GM19463 (cell line): ENCODE data around the gene MCTP2.
"Not testable (repeated sequence)": the region's sequence is repeated elsewhere in the genome, so short reads cannot be mapped to it uniquely, and the experiment has no call there.

Experiments
- ATAC-seq: cut with Tn5 transposase; IDR thresholded peaks from one replicate; pipeline ENCODE4 v1.9.1; 2021; ENCODE audit warnings: mild to moderate bottlenecking, moderate library complexity; ENCODE audit not compliant: unreplicated experiment

Gene MCTP2

DNA sequence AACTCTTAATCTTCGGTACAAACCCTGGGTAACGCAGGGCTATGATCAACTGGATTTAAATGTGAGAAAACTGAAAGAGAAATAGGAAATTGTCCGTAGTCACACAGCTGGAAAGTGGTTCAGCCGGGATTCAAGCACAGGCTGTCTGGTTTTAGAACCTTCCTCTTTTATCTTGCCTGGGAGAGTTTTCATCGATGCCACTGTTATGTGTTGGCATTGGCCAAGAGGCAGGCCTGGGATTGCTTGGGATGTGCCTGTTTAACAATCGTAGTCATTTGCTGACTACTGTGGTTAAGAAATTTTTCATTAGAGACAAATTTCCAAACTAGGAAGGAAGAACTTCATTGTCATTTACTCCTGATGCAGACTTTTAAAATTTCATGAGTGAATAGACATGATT is 4.3 kb downstream of the MCTP2 start:
- no peak for ATAC-seq

DNA sequence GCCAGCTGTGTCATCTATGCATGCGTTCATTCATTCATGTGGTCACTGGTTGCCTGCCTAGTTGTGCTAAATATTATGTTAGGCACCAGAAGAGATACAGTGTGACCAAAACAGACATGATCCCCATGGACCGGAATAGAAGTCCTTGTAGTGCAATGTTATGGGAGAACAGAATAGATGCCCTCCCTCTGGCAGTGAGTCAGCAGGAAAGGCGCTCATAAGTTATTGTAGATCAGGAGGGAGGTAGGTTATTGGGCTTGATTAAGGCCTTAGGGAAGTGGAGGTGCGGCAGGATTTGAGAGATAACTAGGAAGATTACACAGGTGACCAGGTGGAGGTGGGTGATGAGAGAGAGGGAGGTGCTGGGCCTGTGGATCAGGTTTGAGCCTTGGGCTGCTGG is 5.2 kb downstream of the MCTP2 start:
- no peak for ATAC-seq

DNA sequence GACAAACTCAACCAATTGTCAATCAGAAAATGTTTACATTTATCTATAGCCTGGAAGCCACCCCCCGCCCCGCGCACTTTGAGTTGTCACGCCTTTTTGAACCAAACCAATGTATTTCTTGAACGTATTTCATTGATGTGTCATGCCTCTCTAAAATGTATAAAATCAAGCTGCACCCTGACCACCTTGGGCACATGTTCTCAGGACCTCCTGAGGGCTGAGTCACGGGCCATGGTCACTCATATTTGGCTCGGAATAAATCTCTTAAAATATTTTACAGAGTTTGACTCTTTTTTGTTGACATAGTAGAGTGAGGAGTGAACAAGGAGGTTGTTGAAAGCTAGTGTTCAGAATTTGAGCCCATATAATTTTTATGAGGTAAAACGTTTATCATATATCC is 6.5 kb downstream of the MCTP2 start:
- no peak for ATAC-seq

DNA sequence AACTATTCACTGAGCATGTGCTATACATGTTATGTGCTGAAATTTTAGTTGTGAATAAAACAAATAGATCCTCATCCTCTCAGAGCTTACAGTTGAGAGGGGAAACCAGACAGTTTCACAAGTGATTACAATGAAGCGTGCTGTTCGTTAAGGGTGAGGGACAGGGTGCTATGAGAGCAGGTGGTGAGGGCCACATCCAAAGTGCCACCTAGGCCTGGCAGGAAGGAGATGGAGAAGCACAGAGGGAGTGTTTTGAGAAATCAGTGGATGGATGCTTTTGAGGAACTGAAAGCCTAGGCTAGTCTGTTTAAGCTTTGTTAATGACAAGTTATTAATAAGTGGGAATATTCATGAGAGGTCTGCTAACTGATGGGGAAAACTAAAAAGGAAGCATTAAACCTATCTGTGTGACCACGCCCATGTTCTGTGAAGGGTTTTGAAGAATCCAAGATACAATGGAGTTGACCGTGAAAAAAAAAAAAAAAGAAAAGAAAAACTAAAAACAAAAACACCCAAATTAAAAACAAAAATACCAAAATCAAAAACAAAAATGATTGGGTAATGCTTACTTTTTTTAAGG is 7.3 kb downstream of the MCTP2 start:
- peak; percentile 85 for ATAC-seq

DNA sequence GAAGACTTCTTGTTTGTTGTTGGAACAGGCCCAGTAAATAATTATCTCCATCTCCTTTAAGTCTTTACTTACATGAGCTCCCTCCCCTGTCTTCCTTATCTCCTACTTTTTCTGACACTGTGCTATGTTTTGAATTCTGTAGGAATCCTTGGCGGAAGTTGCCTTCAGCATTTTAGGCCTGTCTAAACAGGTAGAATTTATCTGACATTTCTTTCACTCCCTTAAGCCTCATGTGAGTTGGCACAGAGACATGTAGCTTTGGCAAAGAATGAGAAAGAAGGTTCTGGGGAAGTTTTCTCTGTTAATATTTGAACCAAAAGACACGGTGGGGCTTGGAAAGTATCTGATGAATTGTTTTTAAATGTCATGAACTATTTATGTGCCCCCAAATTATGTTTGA is 8.1 kb downstream of the MCTP2 start:
- no peak for ATAC-seq

DNA sequence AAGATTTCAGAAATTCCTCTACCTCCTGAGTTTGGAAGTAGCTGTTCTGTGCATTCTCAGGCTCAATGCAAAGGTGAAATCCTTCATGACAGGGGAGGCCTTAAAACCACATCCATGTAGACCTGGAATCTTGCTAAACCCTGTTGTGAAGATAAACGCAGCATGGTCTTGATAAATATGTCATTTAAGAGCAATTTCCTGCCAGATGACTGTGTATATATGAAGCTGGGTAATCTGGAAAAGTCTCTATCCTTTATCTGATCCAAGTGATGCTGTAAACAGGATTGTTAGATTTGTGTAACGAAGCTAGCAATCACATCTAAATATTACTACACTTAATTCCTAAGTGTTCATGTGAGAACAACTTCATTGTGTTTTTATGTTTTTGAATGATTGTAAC is 9.1 kb downstream of the MCTP2 start:
- ATAC-seq = no peak

DNA sequence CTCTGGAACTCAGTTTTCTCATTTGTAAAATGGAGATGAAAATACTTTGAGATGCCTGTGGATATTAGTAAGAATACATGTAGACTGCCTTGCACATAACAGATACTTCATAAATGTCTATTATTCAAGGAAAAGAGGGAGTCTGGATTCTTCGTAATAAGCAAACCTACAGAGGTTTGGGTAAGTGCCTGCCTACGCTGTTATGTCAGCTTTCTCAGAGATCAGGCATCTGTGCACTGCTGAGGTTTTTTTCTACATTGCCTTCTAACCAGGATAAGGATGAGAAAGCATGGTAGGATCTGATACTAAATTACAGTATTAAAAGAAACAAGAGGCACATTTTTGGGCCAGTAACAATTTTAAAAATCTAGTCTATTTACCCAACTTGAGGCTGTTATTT is 10.9 kb downstream of the MCTP2 start:
- no peak for ATAC-seq

DNA sequence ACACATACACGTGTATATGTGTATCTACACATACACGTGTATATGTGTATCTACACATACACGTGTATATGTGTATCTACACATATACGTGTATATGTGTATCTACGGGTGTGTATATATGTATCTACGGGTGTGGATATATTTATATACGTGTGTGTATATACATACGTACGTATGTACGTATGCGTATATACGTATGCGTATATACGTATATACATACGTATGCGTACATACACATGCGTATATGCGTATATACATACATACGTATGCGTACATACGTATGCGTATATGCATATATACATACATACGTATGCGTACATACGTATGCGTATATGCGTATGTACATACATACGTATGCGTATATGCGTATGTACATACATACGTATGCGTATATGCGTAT is 11.6 kb downstream of the MCTP2 start:
- not testable (repeated sequence) for ATAC-seq

DNA sequence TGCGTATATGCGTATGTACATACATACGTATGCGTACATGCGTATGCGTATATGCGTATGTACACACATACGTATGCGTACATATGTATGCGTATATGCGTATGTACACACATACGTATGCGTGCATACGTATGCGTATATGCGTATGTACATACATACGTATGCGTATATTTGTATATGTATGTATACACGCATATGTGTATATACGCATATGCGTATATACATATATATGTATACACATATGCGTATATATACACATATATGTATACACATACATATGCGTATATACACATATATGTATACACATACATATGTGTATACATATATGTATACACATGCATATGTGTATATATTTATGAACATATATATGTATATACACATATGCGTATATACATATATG is 12.1 kb downstream of the MCTP2 start:
- ATAC-seq = no peak

DNA sequence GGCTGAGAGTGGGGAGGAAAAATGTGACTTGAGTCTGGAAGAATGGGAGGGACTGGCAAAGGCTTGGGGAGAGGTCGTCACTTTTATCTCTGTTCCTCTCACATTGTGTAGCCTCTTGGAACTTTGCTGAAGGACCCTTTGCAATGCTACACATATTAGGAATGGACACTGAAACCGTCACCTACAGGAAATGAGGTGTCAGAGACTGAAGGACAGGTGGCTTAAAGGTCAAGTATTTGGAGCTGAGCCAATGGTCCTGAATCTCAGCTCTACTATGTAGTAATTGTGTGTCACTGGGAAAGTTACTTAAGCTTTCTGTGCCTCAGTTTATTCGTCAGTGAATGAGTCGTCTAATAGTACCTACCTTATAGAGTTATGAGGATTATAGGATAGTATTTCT is 14.7 kb downstream of the MCTP2 start:
- peak; percentile 43 for ATAC-seq

DNA sequence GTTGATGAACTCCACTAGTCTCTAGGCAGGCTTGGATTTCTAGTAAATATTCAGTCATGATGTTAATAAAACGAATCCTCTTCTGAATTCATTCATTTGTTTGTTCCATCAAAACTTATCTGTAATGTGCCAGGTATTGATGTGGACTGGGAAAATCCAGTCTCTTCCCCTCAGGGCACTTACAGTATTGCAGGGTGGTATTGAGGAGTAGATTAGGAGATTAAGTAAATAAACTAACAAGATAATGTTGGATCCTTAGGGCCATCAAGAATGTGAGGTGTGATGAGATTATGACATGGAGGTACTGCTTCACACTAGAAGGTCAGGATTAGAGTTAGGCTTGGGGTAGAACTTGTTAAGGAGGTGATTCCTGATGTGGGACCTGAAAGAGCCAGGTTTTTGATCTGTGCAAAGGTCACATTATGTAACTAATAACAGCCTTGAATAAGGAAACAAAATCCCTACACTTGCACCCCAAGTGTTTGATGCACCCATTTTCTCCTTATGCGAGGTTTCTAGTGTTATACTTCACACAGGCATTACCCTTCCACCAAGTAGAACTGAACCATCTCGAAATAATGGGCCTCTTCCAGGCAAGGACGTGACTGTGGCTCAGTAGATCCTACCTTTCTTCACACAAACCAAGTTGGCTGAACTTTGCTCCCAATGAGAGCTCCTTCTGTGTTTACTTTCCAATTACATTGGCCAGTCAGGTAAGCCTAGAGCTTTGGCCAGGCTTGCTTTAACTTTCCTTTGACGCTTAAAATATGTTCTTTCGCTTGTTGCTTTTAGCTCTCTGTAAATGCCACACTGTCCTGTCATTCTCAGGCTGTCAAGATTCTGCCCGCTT is 16.7 kb downstream of the MCTP2 start:
- no peak for ATAC-seq

DNA sequence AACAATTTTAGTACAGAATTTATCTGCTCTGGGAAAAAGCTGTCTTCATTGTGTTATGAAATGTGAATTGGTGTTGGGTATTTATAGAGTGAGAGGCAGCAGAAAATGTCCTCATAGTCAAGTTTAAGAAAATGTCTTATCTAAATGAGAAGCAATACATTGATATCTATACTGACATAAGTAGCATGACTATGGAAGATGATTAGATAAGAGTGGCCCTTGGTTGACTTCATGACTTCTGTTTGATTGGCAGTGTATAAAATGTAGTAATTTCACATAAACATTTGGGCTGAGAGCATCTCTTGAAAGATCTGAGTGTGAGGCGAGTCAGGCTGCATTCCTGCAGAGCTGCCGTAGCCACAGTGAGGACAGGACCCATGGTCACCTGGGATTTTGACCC is 19.4 kb downstream of the MCTP2 start:
- no peak for ATAC-seq

DNA sequence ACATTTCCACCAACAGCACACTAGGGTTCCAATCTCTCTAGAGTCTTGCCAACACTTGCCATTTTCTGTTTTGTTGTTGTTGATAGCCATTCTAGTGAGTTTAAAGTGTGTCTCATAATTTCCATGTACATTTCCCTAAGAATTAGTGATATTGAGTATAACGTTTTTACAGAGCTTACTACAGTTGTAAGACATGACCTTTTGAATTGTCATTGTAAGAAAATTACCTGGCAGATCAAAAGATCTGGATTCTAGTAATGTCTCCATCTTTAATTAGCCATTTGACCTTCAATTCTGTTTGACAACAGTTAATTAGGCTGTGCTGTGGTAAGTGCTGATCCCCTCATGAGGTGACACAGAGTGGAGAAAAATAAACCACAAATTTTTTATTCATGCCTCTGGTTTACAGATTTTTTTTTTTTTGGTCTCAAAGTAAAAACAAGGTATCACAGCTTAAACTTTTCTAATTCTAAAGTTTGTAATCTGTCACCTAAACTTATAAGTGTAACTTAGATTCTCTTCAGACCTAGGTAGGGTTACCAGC is 20.9 kb downstream of the MCTP2 start:
- ATAC-seq = no peak

DNA sequence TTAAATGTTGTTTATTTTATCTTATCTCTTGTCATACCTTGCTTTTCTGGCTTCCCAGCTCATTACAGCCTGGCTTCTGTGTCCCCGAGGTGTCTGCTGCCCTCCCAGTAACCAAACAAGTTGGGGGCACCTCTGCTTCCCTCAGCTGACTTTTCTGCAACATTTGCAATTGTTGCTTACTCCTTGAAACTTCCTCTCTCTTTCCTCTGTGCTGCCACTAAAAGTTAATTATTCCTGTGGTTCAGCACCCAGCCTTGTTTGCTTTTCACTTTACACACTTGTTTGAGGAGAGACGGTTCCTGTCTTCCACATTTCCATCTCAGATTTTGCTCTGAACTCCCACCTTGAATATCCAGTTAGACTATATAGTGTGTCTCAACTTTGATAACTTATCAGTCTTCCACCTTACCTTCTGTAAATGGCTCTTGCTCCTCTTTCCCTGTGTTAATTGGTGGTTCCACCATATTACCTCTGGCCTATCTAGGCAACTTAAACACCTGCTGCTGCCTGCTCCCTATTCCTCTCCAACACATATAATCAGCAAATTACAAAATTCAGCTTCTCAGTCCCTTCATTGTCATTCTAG is 21.6 kb downstream of the MCTP2 start:
- ATAC-seq = peak; percentile 5

DNA sequence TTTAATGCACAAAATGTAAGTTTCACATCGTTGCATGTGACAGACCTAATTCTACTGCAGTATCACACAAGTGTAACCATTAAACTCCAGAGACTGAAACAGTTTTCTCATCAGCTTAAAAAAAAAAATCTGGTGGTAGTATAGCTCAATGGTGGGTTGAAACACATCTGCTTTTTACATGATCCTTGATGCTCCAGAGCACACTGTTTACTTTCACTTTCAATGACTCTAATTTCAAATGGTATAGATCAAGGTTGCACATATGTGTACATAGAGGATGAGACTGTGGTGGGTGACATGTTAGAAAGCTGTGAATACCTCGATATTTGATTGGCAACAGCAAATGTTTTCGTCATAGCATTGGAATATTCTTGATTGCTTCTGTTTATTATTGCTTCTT is 22.4 kb downstream of the MCTP2 start:
- ATAC-seq = peak; percentile 46

DNA sequence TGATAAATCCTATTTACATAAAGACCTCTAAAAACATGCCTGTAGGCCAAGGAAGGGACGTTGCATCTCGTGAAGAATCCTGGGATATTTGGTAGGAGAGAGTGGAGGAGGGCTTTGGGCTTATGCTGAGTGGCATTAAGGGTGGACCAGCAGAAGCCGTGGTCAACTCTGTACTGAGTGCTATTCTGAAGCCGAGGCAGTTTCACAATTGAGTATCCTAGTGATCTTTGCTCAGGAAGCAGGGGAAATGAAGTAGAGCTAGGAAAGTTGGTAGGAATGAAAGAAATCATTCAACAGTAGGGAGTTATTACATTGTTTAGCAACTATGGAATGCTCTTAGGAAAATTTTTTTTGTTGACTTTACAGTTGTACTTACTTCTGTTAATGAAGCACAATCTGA is 24.2 kb downstream of the MCTP2 start:
- no peak for ATAC-seq

DNA sequence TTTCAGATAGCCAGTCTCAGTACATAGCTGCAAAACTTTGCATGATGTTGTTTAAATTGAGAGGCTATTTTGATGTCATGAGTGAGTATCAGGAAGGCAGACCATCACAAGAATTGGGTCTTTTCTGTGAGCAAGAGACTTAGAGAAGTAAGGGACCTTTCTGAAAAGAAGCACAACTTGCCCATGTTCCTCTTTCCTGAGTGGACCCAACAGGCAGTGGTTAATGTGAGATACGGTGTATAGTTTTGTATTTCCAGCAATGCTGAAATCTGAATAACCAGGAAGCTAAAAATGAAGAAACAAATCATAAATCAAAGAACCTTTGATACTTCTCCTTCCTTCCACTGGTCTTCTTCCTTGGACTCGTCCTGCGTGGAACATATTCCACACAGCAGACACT is 25.1 kb downstream of the MCTP2 start:
- ATAC-seq = no peak

DNA sequence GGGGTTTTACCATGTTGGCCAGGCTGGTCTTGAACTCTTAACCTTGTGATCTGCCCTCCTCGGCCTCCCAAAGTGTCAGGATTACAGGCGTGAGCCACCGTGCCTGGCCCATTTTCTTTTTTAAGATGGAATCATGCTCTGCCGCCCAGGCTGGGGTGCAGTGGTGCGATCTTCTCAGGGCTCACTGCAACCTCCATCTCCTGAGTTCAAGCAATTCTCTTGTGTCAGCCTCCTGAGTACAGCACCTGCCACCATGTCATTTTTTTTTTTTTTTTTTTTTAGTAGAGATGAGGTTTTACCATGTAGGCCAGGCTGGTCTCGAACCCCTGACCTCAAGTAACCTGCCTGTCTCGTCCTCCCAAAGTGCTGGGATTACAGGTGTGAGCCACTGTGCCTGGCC is 26.4 kb downstream of the MCTP2 start:
- ATAC-seq = not testable (repeated sequence)

DNA sequence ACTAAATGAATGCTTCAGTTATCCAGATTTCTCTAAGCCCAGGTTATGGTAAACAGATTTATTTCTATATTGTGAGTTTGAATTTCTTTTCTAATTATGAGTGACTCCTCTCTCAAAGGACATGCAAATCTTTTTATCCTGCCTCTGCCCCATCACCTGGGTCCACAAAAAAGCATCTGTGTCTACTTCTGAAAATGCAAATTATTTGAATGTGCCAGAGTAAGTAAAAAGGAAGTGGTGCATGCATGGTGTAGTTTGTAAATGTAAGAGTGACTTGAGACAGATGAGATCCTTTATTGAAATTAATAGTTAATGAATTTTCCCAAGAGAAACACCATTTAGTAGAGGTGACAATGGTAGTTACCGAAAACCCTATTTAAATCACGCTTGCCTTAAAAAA is 26.9 kb downstream of the MCTP2 start:
- ATAC-seq = peak; percentile 39

DNA sequence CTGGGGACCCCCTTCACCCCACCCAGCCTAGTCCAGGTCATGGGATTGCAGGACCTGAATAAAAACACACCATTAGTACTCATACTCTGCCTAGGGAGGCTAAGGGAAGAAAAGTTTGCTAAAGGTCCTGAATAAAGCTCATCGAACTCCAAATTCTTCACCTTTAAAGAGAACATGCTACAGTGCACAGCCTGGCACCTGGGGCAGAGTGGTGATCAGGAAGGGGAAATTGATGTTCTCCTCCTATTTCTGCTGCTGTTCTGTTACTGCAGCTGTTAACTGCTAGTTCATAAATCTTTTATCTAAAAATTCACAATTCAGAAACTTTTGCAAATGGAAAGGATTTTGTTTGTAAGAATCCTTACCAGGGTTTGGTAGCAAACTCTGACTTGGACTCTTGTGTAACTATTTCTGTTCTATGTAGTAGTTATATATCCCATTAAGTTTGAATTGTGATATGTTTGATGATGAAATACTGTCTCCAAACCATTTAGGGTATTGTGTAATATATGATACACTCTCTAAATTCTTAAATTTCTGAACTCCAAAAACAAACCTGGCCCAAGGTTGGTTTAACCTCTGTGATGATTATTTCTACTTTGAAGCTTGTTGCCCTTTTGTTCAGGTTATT is 27.9 kb downstream of the MCTP2 start:
- ATAC-seq = no peak

DNA sequence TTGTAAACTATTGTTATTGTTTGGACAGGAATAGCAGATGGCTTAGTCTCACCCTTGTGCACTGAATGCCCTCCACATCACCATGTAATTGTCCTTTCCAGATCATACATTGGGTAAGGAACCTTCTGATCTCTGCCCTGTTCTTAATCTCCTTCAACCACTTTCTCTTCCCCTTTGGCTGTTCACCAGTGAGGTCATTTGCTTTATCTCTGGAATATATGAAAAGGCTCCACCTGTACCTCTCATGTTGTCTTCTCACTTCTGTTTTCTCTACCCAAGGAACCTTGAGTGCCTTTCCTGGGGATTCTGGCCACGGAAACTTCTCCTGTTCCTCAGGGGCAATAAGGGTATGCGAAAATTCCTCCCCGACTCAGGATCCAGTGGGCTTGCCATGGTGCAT is 28.5 kb downstream of the MCTP2 start:
- ATAC-seq = peak; percentile 15

DNA sequence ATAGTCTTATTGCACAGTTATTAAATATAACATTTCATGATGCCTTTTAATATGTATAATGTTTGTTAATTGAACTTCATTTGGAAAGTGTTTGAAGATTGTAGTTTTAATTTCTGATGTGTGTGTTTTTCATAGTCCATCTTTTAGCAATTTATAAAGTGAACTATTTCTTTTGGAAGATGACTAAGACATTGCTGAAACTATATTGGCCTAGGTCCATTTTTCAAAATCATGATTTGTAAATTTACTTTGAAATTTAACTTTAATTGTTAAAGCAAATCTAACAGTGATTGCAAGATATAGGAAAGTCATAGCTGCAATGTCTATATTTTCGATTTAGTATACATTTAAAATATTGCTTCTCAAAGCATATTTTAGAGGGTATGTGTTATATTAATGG is 30.8 kb downstream of the MCTP2 start:
- no peak for ATAC-seq
